Transverse colon (tissue), 4 donors: ENCODE measurements around the gene PRSS27. TPM values are rescaled to one million over a fixed set of nuclear protein-coding genes. Genes with fewer than 3 reads are reported as not detected.
"Not testable (repeated sequence)": the region's sequence is repeated elsewhere in the genome, so short reads cannot be mapped to it uniquely, and the experiment has no call there.

Source experiments
- DNase-seq: peaks from one replicate; pipeline ENCODE4 v3.0.0-alpha.2; 2019
- H3K27ac ChIP-seq, 4 donors: fragments of 200-600 bp; sonication (generic); 2 replicates each; pipeline ENCODE4 v1.5.1; 2016 to 2018; ENCODE audit warnings: inconsistent platforms in 4 of 4
- H3K27me3 ChIP-seq: fragments of 200-600 bp; sonication (generic); 2 replicates; pipeline ENCODE4 v1.5.1; 2017; ENCODE audit warnings: inconsistent platforms
- H3K36me3 ChIP-seq, 4 donors: fragments of 200-600 bp; sonication (generic); 2 replicates each; pipeline ENCODE4 v1.5.1; 2017 to 2019; ENCODE audit warnings: inconsistent platforms in 4 of 4
- H3K4me1 ChIP-seq, 4 donors: fragments of 200-600 bp; sonication (generic); 2 replicates each; pipeline ENCODE4 v1.5.1; 2017 to 2020; ENCODE audit warnings: inconsistent platforms in 4 of 4
- H3K4me3 ChIP-seq, 4 donors: fragments of 200-600 bp; sonication (generic); 1 replicate in 1 of 4; 2 replicates in 3 of 4; pipeline versions ENCODE4 v1.5.1 to v1.6.1; 2017 to 2019; ENCODE audit warnings: inconsistent platforms in 4 of 4
- H3K9me3 ChIP-seq, 2 donors: fragments of 200-600 bp; sonication (generic); 2 replicates each; pipeline ENCODE4 v1.5.1; 2017 to 2019; ENCODE audit warnings: inconsistent platforms in 2 of 2
- CTCF ChIP-seq, 5 experiments: fragments of 200-600 bp in 3 of 5; fragments of 450-650 bp in 2 of 5; sonication (generic) in 3 of 5; IDR thresholded peaks; 1 replicate in 2 of 5; 2 replicates in 3 of 5; pipeline ENCODE4 v1.5.1; 2016 to 2017; ENCODE audit warnings: antibody characterized with exemption in 5 of 5, inconsistent platforms in 3 of 5, mild to moderate bottlenecking in 2 of 5, moderate library complexity in 1 of 5
- EP300 ChIP-seq: sonication (generic); formaldehyde crosslinking; IDR thresholded peaks from one replicate; pipeline ENCODE4 v1.6.1; 2017; ENCODE audit warnings: antibody characterized with exemption, low read depth
- POLR2A ChIP-seq: fragments of 450-650 bp; IDR thresholded peaks from one replicate; pipeline ENCODE4 v1.6.1; 2016; ENCODE audit warnings: antibody characterized with exemption, mild to moderate bottlenecking, moderate library complexity
- POLR2AphosphoS5 ChIP-seq, 3 donors: sonication (generic); formaldehyde crosslinking; IDR thresholded peaks; one replicate each; pipeline ENCODE4 v1.6.1; 2016; ENCODE audit warnings: antibody characterized with exemption in 3 of 3
- WGBS, 2 donors: methylation state at CpG; one replicate each; pipeline ENCODE4 v1.1.5; 2018; ENCODE audit warnings: low coverage in 1 of 2; 5-methylcytosine and 5-hydroxymethylcytosine counted together
- in situ Hi-C, 4 donors: fragments of 200-750 bp; cut with MboI; loops; one replicate each; pipeline versions ENCODE4 v1.15.0 to v1.15.1; 2017; ENCODE audit warnings: low sequenced_read_pairs in 3 of 4, low pct_ligation_motif_present in 1 of 4, low pct_unique_long_range_greater_than_20kb in 1 of 4
- intact Hi-C: fragments of 100-400 bp; cut with DNase I; formaldehyde crosslinking; loops from one replicate; pipeline ENCODE4 v1.15.1; 2023; ENCODE audit warnings: low total_unique reads
- total RNA-seq, 4 donors: library from RNA; depleted of rRNA; stranded (reverse); fragments of >200 nt; gene quantifications; one replicate each; pipeline ENCODE4 v1.1.0, GENCODE V29; 2016

Gene PRSS27
- total RNA-seq, 4 donors from 2014 or later: 1.3 TPM; not detected in 3

GRCh38 chr16:2687531-2688308 lies 32.3 kb downstream of the PRSS27 start:
- in situ Hi-C loops: no loop called here
- WGBS, 2 donors: 86 to 96% methylated on average over 4 to 19 of the region's 19 CpGs
- TF ChIP-seq POLR2AphosphoS5 (IDR thresholded peaks at IDR 0.05) (no peak), POLR2A (no peak), CTCF (IDR thresholded peaks at IDR 0.05) (no peak), EP300 (no peak)

GRCh38 chr16:2686912-2687507 lies 33.0 kb downstream of the PRSS27 start:
- Histone ChIP-seq H3K27ac (peak overlapping the region; percentile 45 to 67 (median 48)), H3K4me1 (peaks cover 0 to 23% (median 4%) of the 10 kb centered on the region in 4 donors), H3K36me3 (no peaks in the 10 kb centered on the region), H3K27me3 (no peaks in the 10 kb centered on the region), H3K9me3 (no peaks in the 10 kb centered on the region), H3K4me3 (no peak overlapping the region)
- DNase-seq: peak; percentile 66
- WGBS, 2 donors: 20 to 61% methylated on average over 1 to 20 of the region's 20 CpGs
- in situ Hi-C loops: no loop called here
- TF ChIP-seq POLR2AphosphoS5 (IDR thresholded peaks at IDR 0.05) (peak in 1 of 3 donors; percentile 8), EP300 (no peak), CTCF (IDR thresholded peaks at IDR 0.05) (no peak)
- intact Hi-C loops: no loop called here

More at GRCh38 chr16:2687531-2688308, 32.3 kb downstream of the PRSS27 start:
- no peak for DNase-seq
- Histone ChIP-seq H3K4me1 (peaks cover 0 to 30% (median 6%) of the 10 kb centered on the region in 4 donors), H3K9me3 (no peaks in the 10 kb centered on the region), H3K27ac (peak overlapping the region in 3 of 4 donors; percentile 17 to 67 (median 45)), H3K27me3 (no peaks in the 10 kb centered on the region), H3K4me3 (no peak overlapping the region), H3K36me3 (no peaks in the 10 kb centered on the region)
- intact Hi-C loops: no loop called here

- H3K27me3 ChIP-seq, DNase-seq, intact Hi-C loops: not testable (repeated sequence)
Observed at GRCh38 chr16:2686075-2686474, 33.9 kb downstream of the PRSS27 start.

GRCh38 chr16:2683041-2683440 lies 37.0 kb downstream of the PRSS27 start:
- in situ Hi-C loops, H3K9me3 ChIP-seq, DNase-seq, intact Hi-C loops, H3K36me3 ChIP-seq, H3K27me3 ChIP-seq: not testable (repeated sequence)
- Histone ChIP-seq H3K4me3 (peak overlapping the region; percentile 88 to 98 (median 95)), H3K4me1 (peaks cover 9 to 35% (median 20%) of the 10 kb centered on the region in 4 donors), H3K27ac (peak overlapping the region; percentile 90 to 96 (median 92))
- 0 to 7% methylated on average over 1 to 13 of the region's 13 CpGs for WGBS, 2 donors

More at GRCh38 chr16:2686075-2686474, 33.9 kb downstream of the PRSS27 start:
- no CpG with 5 or more reads among the region's 9 CpGs for WGBS, 2 donors
- in situ Hi-C loops, H3K4me3 ChIP-seq, H3K27ac ChIP-seq, H3K36me3 ChIP-seq, H3K9me3 ChIP-seq: not testable (repeated sequence)
- H3K4me1 ChIP-seq: peaks cover 6 to 28% (median 12%) of the 10 kb centered on the region in 4 donors

- peak within 1 kb of the TSS; percentile 90 to 96 (median 92) for H3K27ac ChIP-seq
- H3K27me3 ChIP-seq: no peaks in the 10 kb centered on the region
- peak within 1 kb of the TSS; percentile 88 to 98 (median 95) for H3K4me3 ChIP-seq
- peak; percentile 98 for DNase-seq
- no peaks in the 10 kb centered on the region for H3K36me3 ChIP-seq
- TF ChIP-seq POLR2AphosphoS5 (IDR thresholded peaks at IDR 0.05) (peak; percentile 97 to 98 (median 98)), EP300 (no peak), POLR2A (peak; percentile 97), CTCF (IDR thresholded peaks at IDR 0.05) (peak in 1 of 5 experiments; percentile 23)
- H3K9me3 ChIP-seq: no peaks in the 10 kb centered on the region
- intact Hi-C loops: no loop called here
- in situ Hi-C loops: no loop called here
- WGBS, 2 donors: 0% methylated on average over 1 to 32 of the region's 73 CpGs
- H3K4me1 ChIP-seq: peaks cover 9 to 29% (median 20%) of the 10 kb centered on the region in 4 donors
Observed at GRCh38 chr16:2682209-2683021, 37.6 kb downstream of the PRSS27 start, which contains the start of gene KCTD5. Gene KCTD5 (plus strand): TSS chr16:2682523. CDS start chr16:2682549, 26 bp downstream.
